ENCODE measurements around the gene FOXE3. TPM values are rescaled to one million over a fixed set of nuclear protein-coding genes. Genes with fewer than 3 reads are reported as not detected.

Gene FOXE3
- total and polyA plus RNA-seq, 2 of the 8 experiments (the other 6 are each of a cell fraction or from before 2014, with no cell fraction given), result 0.18 TPM; not detected in 1

DNA sequence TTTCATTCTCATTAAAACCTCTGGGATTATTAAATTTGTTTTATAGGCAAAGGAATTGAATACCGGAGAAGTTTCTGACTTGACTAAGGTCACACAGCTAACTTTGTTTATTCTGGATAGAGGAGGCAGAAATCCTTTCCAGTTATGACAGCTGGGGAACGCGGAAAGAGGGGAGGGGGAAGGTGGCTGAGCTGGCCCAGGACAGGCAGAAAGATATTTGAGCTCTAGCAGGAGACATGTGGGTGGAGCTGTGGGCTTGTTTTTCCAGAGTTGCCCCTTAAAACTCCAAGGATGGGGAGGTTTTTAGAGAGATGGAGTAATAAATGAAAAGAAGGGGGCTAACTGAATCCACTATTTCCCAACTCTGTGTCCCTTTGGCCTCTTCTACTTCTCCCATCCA, 49.5 kb downstream of the FOXE3 start:
- Histone ChIP-seq H3K4ac (replicated peaks; ENCODE audit: insufficient read length, low read depth, low read length) (no peak overlapping the region), H3K4me1 (replicated peaks in 1 of 4; ENCODE audit: control insufficient read depth in 3 of 4, insufficient read depth in 4 of 4, low read length in 3 of 4) (peaks cover 0 to 7% (median 3%) of the 10 kb centered on the region in 4 experiments; a peak in 3 of 7 replicates), H3K23me2 (ENCODE audit: low read depth, low read length) (peaks cover 3% of the 10 kb centered on the region; the same call in 1 of the 2 replicates), H2BK5ac (ENCODE audit: low read depth, low read length) (no peak overlapping the region), H4K8ac (ENCODE audit: extremely low read depth, insufficient read depth, low read length) (no peak overlapping the region), H2BK12ac (ENCODE audit: low read depth, low read length) (peak overlapping the region; percentile 41; the same call in 1 of the 2 replicates), H4K91ac (replicated peaks; ENCODE audit: insufficient read length, low read length) (no peak overlapping the region), H3K4me2 (ENCODE audit: insufficient read depth in 1 of 2, low read depth in 2 of 2, low read length in 2 of 2) (no peak overlapping the region), H3K4me3 (ENCODE audit: extremely low read depth in 1 of 4, insufficient read depth in 2 of 4, low read depth in 3 of 4, low read length in 4 of 4) (no peak overlapping the region), H3K14ac (ENCODE audit: insufficient read length) (no peak overlapping the region), H3K79me2 (ENCODE audit: control insufficient read depth in 1 of 2, insufficient read depth in 2 of 2, low read length in 2 of 2) (no peaks in the 10 kb centered on the region), H2AK5ac (ENCODE audit: low read depth, low read length) (no peak overlapping the region), H2BK15ac (ENCODE audit: low read length) (no peak overlapping the region), H4K5ac (ENCODE audit: insufficient read length, low read depth, low read length) (no peak overlapping the region), H3K56ac (replicated peaks; ENCODE audit: insufficient read length, low read depth, low read length) (no peak overlapping the region), H3K27ac (ENCODE audit: low read depth, low read length) (no peak overlapping the region), H3K9me3 (ENCODE audit: insufficient read depth in 2 of 2, low read depth in 1 of 2, low read length in 1 of 2) (no peaks in the 10 kb centered on the region), H2BK20ac (ENCODE audit: low read length) (no peak overlapping the region), H3K27me3 (replicated peaks in 1 of 4; ENCODE audit: control insufficient read depth in 3 of 4, extremely low read depth in 1 of 4, insufficient read depth in 3 of 4, low read length in 3 of 4) (0 out of 7 replicates have a peak, but pooled peaks cover 0 to 1% (median 0%) of the 10 kb centered on the region in 4 experiments), H3K79me1 (ENCODE audit: low read depth, low read length) (no peaks in the 10 kb centered on the region), H2BK120ac (replicated peaks; ENCODE audit: low read depth, low read length) (no peak overlapping the region), H2AFZ (ENCODE audit: low read length) (no peak overlapping the region), H3K18ac (ENCODE audit: extremely low read depth, low read length) (no peak overlapping the region), H3K23ac (ENCODE audit: insufficient read length) (no peak overlapping the region), H3K9ac (replicated peaks in 1 of 4; ENCODE audit: extremely low read depth in 1 of 4, low read depth in 3 of 4, low read length in 3 of 4) (no peak overlapping the region), H4K20me1 (replicated peaks in 1 of 2; ENCODE audit: control insufficient read depth in 1 of 2, insufficient read depth in 2 of 2, low read length in 2 of 2) (no peaks in the 10 kb centered on the region), H3K36me3 (ENCODE audit: control insufficient read depth in 2 of 4, insufficient read depth in 4 of 4, low read length in 3 of 4) (no peaks in the 10 kb centered on the region)
- ChIA-PET POLR2A (ENCODE audit: partially characterized antibody) (no interaction called here), CTCF (ENCODE audit: partially characterized antibody) (interaction anchor here (1.1 to 2.7 kb wide), 7 partner anchors 16 to 162 kb away, joined by 3 to 14 read pairs (median 4); no protein-coding TSS in a partner anchor)
- no peak for DNase-seq (ENCODE audit: low read depth in 1 of 2, low spot score in 2 of 2)
- no peak for FAIRE-seq
- 78% methylated on average over 3 of the region's 3 CpGs; no CpG with 5 or more reads in 1 of the 2 experiments for whole genome bisulfite sequencing, 2 experiments (ENCODE audit: extremely low coverage in 1 of 2, insufficient coverage in 1 of 2, insufficient read length in 1 of 2, insufficient replicate concordance in 2 of 2, low coverage in 1 of 2, low lambda C conversion rate in 2 of 2, missing lambda C conversion rate in 1 of 2)
- TF ChIP-seq ASH2L (IDR thresholded peaks at IDR 0.05; ENCODE audit: low read length) (no peak), CEBPB (IDR thresholded peaks at IDR 0.05; ENCODE audit: low read depth, low read length) (no peak), ZNF274 (IDR thresholded peaks at IDR 0.05; ENCODE audit: borderline replicate concordance, extremely low read depth, low read length) (no peak), CBX5 (IDR thresholded peaks at IDR 0.05; ENCODE audit: low read depth, low read length) (no peak), JUN (IDR thresholded peaks at IDR 0.05; ENCODE audit: low read depth, low read length) (no peak), JUND (IDR thresholded peaks at IDR 0.05; ENCODE audit: low read length) (no peak), NANOG (IDR thresholded peaks at IDR 0.05; ENCODE audit: insufficient read depth, low read depth, low read length, poor library complexity, severe bottlenecking) (no peak), KDM4A (IDR thresholded peaks at IDR 0.05; ENCODE audit: low read depth, low read length, severe bottlenecking) (no peak)

All from H1 (cell line).